22Rv1 (cell line): Measurements from ENCODE around the gene UTS2R.

Experiments used
- CTCF ChIP-seq: fragments of 450-650 bp; IDR thresholded peaks from 2 replicates; pipeline ENCODE4 v1.5.1; 2017; ENCODE audit warnings: mild to moderate bottlenecking
- ZFX ChIP-seq: fragments of 450-650 bp; IDR thresholded peaks from 2 replicates; pipeline ENCODE4 v1.6.1; 2017; ENCODE audit warnings: antibody characterized with exemption, borderline replicate concordance

GRCh38 chr17:82325286-82326180 is 46.0 kb upstream of the UTS2R start:
- TF ChIP-seq CTCF (no peak), ZFX (no peak)
